GM12801 (cell line): Measurements from ENCODE around the gene PIP4K2A.

Experiments used
- CTCF ChIP-seq: IDR thresholded peaks from one replicate; pipeline ENCODE4 v1.5.1; 2011; ENCODE audit warnings: control low read depth; ENCODE audit not compliant: insufficient read length; ENCODE audit errors: extremely low read depth

The PIP4K2A gene

GRCh38 chr10:22651276-22651980 lies 63.0 kb downstream of the PIP4K2A start:
- TF ChIP-seq CTCF = no peak

GRCh38 chr10:22649994-22650393 lies 64.4 kb downstream of the PIP4K2A start:
- no peak for TF ChIP-seq CTCF

DNA sequence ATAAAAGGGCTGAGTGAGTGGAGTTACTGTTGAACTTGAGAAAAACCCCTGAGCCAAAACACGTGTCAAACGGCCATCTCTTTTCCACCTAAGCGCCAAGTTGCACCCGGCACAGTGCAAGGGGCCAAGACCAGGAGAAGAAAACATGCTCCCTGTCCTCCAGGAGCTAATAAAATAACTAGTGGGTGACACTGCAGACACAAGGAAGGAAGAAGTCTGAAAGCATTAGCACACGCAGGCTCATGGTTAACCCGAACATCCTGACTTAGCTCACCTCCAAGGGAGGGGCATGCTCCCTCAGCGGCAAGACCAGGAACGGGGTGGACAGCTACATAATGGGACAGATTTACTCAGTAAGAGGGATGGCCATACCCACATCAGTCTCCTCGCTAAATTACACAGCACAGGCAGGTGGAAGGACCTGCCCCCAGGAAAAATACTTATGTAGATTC lies 65.0 kb downstream of the PIP4K2A start:
- no peak for TF ChIP-seq CTCF

GRCh38 chr10:22648547-22648961 lies 65.8 kb downstream of the PIP4K2A start:
- TF ChIP-seq CTCF = no peak

GRCh38 chr10:22647244-22647643 lies 67.1 kb downstream of the PIP4K2A start:
- no peak for TF ChIP-seq CTCF

DNA sequence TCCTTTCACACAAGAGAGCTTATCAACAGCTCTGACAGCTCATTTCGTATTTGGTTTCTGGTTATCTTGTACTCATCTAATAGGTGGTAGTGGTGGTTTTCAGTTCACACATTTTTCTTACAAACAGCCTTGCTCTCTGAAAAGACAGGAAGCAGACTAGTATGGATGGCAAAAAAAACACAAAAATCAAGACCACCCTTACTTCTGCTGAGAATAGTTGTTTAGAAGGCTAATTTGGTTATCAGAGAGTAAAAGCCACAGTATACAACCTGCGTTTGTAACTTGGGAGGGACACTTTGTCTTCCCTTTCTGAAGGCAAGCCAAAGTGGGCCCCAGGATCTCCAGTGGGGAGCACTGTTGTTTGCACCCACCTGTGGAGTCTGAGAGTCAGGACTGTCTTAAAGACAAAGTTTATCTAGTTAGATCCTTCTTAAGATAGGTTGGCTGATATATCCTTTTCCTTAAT lies 68.0 kb downstream of the PIP4K2A start:
- TF ChIP-seq CTCF = no peak

DNA sequence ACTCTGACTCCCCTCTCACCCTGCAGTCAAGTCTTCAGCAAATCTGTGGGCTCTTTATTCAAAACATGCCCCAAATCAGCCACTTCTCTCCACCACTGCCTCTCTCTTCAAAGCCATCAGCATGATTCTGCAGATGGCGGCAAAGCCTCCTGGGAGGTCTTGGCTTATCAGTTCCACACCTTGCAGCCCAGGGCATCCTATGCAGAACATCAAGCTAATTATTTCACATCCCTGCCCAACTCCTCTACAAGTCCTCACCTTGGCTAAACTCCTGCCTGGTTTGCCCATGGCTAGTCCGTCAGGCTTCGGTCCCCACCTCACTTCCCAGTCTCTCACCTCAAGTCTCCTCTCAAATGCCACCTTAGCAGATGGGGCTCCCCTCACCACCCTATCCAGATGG lies 70.2 kb downstream of the PIP4K2A start:
- no peak for TF ChIP-seq CTCF
